ENCODE data around the gene GPR137.
A peak's percentile ranks its signal among the peaks of the same experiment; 100 is the strongest.

The GPR137 gene

DNA sequence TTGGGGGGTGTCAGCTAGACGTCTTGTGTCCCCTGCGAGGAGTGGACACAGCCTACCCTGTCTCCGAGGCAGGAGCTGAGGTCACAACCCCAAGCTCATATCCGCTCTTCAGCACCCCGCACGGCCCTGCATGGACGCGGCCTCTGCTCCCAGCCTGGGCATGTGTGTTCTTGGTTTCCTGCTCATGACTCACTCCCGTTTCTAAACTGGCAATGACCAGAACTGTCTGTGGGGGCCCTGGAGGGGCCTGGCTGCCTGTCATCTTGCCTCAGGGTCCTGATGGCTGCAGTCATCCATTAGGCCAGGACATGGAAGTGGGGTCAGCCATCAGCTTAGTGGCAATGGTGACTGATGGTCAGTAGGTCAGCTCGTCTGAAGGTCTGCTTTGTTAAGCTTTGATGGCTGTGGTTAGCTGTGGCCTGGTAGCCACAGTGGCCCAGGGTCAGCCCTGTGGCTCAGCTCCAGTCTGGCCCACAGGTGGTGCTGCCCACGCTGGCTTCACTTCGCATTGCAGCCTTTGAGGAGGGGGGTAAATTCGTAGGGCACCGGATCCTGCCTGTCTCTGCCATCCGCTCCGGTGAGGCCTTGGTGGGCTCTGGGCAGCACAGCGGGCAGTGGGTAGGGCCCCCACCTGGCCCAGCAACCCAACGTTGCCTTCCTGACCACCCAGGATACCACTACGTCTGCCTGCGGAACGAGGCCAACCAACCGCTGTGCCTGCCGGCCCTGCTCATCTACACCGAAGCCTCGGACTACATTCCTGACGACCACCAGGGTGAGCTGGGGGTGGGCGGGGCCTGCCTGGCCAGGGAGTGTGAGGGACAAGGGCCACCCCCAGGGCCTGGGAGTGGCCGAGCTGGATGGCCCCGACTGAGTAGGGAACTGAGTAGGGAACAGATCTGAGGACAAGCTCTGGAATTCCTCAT lies 22.4 kb upstream of the GPR137 start:
- DNase-seq (ENCODE audit: extremely low read depth in 1 of 2, low read depth in 1 of 2) = no peak

DNA sequence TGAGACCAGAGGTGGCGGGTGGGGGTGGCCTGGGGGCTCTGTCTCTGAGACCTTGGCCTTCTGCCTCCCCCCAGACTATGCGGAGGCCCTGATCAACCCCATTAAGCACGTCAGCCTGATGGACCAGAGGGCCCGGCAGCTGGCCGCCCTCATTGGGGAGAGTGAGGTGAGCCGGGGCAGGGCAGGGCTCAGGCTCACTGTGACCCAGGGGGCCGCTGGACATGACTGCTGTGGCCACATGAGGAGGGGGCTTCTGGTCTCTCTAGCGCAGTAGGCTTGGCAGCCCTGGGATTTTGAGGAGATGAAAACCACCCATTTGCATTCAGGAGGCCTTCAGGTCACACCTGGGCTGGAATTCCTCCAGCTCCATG lies 21.7 kb upstream of the GPR137 start:
- no peak for DNase-seq (ENCODE audit: extremely low read depth in 1 of 2, low read depth in 1 of 2)

DNA sequence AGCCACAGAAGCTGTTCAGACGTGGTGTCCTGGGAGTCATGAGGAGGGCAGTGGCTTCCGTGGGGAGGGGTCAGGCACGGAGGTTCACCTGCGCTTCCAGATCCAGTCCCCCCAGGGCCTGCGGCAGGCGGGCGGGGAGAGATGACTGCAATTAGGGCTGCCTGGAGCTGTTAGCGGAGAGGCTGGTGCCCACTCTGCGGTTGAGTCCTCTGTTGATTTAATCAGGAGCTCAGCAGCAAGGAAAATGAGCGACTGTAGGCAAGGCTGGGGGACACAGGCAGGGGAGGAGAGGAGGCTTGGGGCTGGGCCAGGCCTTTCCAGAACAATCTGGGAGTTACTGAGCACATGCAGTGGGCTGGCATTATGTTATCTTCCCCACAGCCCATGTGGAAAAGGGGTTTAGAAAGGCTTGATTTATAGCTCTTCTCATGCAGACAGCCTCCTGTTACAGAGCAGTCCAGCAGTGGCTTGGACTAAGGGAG lies 21.2 kb upstream of the GPR137 start:
- DNase-seq (ENCODE audit: extremely low read depth in 1 of 2, low read depth in 1 of 2) = no peak

DNA sequence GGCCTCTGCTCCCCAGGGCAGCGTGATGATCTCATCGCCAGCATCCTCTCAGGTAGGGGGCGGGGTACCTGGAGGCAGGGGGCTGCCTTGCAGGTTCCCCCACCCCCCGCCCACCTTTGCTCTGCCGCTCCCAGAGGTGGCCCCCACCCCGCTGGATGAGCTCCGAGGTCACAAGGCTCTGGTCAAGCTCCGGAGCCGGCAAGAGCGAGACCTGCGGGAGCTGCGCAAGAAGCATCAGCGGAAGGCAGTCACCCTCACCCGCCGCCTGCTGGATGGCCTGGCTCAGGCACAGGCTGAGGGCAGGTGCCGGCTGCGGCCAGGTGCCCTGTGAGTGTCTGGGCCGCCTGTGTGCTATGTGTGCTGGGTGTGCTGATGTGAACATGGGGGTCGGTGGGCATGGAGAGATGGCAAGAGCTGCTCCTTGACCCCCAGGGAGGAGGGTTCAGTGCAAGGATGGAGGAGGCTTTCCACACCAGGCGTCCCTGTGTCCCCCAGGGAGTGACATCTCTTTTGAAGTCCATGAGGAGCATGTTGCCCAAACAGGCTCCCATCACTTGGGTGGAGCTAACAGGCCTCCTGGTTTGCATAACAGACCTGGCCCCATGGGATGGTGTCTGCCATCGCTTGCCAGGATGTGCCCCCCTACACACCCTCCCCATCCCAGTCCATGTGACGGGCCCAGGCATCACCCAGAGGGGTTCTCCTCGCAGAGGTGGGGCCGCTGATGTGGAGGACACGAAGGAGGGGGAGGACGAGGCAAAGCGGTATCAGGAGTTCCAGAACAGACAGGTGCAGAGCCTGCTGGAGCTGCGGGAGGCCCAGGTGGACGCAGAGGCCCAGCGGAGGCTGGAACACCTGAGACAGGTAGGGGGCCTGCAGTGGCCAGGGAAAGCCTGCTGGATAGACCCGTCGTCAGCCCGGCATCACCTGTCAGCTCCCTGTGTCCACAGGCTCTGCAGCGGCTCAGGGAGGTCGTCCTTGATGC lies 20.2 kb upstream of the GPR137 start:
- DNase-seq (ENCODE audit: extremely low read depth in 1 of 2, low read depth in 1 of 2) = no peak

DNA sequence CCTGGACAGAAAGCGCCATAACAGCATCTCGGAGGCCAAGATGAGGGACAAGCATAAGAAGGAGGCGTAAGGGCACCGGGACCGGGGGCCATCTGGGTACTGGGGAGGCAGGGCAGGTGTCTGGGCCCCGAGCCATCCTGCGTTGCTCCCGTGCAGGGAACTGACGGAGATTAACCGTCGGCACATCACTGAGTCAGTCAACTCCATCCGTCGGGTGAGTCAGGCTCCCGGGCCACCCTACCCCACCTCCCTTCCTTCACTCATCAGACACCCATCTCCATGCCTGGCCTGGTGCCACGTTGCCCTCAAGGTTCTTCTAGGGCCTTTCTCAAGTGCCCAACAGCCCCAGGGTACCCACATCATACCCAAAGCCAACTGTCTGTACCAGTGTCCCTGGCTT lies 19.3 kb upstream of the GPR137 start:
- DNase-seq (ENCODE audit: extremely low read depth in 1 of 2, low read depth in 1 of 2) = no peak

DNA sequence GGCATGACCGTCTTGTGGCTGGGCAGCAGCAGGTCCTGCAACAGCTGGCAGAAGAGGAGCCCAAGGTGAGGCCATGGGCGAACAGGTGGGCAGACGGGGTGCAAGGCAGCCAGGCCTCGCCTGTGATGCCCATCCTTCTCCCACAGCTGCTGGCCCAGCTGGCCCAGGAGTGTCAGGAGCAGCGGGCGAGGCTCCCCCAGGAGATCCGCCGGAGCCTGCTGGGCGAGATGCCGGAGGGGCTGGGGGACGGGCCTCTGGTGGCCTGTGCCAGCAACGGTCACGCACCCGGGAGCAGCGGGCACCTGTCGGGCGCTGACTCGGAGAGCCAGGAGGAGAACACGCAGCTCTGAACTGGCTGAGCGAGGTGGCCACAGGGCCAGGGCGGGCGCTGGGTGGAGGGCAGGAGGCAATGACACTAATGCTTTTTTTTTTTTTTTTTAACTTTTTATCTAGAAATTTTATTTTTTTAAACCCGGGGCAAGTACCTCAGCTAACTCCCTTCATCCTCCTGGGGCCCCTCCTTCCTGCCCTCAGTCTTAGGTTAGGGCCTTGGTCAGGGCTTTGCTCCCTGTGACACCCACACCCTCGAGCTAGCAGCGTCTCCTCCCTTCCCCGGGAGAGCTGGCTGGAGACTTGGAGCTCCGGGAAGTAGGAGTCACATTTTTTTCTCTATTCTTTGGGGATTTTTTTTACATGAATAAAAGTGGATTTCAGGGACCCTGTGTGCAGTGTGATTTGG lies 18.3 kb upstream of the GPR137 start:
- DNase-seq (ENCODE audit: extremely low read depth in 1 of 2, low read depth in 1 of 2) = no peak

DNA sequence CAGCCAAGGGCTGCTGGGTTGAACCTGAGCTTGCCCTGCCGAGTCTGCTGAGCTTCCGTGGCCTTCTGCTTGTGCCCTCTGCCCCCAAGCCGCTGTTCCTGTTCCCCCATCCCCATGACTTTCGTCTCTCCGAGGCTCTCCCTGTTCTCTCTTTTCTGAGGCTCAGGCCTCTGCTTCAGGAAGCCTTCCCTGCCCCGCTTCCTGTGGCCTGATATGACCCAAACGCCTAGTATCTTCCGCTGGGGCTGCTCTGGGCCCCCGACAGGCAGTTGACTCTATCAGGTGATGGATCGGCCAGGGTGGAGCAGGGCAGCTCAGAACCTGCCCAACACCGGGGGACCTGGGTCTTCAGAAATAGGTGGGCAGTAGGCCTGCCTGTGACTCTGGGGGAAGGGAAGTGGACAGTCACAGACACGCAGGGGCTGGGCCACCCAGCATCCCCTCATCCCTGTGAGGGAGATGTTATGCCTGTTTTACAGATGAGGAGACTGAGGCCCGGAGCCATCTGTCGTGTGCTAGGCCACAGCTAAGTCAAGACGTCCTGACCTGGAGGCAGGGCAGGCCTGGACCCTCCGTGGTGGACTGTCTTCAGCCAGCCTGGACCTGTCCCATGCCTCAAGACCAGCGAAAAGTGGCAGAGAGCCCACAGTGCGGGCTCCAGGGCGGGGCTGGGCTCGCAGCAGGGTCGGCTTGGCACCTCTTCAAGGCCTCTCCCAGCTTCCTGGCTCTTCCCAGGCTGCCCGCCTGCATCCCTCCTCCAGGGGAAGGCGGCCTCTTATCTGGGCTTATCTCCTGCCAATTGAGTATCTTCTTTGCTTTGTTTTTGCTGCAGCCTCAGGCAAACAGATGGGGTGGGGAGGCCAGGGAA lies 17.4 kb upstream of the GPR137 start:
- DNase-seq (ENCODE audit: extremely low read depth in 1 of 2, low read depth in 1 of 2) = no peak

DNA sequence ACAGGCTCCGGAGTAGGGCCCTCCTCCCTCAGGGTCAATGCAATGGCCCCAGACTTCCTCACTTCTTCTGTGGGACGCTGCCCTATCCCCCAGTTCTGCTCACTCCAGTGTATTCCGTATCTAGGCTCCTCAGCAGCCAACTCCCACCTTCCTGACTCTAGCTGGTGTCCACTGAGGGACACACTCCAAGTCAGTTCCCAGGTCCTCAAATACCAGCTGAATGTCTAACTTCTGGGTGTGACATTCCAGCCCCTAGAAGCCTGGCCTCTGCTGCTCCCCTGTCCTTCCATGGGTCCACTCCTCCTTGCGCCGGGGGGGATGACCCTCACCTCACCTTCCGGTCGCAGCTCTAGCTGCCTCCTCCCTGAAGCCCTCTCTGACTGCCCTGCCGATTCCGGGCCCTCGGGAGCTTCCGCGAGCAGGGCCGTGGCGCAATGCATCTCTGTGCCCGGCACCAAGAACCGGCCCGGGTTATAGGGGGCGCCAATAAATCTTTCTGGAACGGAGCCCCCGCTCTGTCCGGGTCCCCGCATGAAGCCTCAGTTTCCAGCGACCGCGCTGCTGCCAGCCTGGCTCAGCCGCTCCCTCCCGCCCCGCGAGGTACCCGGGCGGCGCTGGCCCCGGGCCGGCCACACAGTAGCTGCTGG lies 16.6 kb upstream of the GPR137 start:
- DNase-seq (ENCODE audit: extremely low read depth in 1 of 2, low read depth in 1 of 2) = no peak

DNA sequence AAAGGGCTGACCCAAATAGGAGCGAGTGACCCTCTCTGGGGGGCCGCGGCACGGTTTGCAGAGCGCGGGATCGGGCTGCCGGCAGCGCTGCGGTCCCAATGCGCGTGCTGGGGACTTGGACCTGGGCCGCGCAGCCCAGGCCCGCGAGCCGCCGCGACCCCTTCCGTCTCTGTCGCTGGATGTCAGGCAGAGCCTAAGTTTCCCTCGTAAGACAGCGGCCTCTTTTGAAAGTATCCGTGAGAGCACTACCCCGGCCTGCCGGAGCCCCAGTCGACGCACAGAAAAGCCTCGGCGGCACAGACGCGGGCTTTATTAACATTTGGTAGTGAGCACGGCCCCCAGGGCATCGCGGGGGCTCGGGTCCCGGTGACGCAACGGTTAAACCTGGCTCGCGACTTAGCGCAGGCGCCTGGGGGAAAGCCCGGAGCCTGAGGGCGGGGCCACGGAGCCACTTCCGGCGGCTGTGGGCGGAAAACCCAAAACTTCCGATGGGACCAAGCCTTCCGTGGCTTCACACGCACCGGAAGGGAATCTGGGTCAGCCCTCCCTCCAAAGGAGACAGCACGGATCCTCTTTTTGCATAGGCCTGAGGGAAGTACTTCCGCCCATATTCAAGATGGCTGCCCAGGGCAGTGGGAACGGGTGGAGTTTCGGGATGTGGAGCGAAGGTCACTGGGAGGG lies 16.0 kb upstream of the GPR137 start:
- peak; percentile 90 to 95 for DNase-seq (ENCODE audit: extremely low read depth in 1 of 2, low read depth in 1 of 2)

DNA sequence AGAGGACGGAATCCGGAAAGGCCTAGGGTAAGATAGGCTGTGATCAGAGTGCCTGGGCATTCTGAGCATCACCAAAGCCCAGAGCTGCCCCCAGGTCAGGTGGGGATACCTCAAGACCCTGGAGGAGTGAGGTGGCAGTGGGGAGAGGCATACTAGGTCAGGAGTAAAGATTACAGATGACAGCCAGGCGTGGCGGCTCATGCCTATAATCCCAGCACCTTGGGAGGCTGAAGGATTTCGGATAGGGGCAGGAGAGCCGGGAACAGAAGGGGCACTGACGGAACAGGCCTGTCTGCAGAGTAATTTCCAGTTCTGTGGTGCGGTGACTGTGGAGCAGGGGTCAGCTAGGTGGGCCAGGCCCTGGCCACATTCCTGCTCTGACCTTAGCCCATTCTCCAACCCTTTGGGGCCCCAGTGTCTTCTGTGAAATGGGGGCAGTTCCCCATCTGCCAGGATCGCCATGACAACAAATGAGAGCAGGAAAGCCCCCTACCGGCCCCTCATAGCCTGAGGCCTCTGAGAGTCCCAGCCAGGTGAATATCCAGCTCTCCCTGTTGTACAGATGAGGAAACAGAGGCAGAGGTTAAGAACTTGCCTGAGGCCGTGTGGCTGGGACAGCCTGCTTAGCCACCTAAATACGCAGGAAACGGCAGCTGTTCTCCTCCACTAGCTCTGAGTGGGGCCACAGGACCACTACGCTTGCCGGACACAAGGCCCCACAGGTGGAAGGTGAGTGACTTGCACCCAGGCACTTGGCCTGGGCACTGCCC lies 10.4 kb upstream of the GPR137 start:
- no peak for DNase-seq (ENCODE audit: extremely low read depth in 1 of 2, low read depth in 1 of 2)

DNA sequence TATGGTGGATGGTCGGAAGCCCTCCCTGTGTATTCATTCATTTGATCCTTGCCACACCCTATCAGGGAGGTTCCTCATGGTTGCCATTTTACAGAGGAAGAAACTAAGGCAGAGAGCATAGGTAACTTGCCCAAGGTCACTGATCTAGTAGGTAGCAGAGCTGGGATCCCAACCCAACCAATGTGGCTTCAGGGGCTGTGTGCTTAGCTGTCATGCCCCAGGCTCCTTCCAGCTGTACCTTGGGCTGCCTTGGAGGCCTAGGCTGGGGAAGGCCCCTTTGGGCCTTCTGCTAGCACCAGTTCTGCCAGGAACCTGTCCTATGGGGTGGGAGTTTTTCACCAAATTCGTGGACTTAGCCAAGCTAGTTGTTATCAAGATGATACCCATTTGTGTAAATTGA lies 9.8 kb upstream of the GPR137 start:
- no peak for DNase-seq (ENCODE audit: extremely low read depth in 1 of 2, low read depth in 1 of 2)

DNA sequence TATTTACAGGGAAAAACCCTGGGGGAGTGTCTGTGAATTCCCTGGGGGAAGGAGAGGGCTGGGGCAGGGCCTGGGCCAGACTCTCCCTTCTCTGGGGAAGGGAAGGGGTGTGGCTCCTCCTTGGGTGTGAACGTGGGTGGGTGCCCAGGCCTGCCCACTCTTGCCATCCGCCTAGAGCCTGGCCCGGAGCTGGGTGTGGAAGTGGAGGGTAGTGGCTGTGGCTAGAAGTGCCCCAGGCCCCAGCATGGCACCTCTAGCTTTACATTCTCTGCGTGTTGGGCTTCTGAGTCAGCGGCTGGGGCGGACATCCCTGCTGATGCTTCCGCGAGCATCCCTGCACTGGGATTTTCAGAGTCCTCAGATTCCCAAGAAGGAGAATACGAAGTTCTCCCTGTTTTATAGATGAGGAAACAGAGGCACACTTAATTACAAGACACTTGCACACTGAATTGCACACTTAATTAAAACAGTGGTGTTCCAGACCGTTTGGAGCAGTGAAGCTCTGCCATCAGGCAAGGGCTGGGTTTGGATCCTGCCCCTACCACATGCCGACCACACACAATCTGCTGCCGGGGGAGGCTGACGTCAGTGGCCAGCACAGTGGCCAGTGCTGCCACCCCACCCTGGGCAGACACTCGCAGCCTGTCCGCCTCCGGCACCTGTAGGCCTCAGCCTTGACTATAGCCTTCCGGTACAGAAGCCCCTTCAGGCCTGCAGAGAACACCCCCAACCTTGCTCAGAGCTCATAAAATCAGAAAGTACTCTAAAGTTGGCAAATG lies 8.8 kb upstream of the GPR137 start:
- DNase-seq (ENCODE audit: extremely low read depth in 1 of 2, low read depth in 1 of 2) = no peak

DNA sequence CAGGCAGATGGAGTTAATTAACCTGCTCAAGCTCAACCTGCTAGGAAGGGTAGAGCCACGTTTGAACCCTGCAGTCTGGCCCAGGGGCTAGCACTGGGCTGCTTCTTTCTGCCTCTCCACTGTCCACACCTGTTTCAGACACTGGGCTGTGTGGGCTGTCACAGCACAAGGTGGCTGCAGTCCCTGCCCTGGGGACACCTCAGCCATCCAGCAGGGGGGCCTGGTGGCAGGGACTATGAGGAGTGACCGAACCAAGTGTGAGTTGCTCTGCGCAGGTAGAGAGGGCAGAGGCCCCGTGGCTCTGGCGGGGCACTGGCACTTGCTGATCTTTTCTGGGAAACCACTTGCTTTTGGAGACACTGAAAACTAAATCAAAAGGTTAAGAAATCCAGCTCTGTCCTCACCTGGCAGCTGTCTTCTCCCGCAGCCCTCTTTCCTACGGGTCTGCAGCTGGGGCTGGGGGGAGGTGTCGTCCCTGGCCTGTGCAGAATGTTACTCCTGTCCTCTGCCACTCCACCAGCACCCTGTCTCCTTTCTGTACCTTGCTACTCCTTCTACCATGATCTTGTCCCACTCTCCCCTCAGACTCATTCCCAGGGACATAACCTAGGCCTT lies 7.0 kb upstream of the GPR137 start:
- DNase-seq (ENCODE audit: extremely low read depth in 1 of 2, low read depth in 1 of 2) = no peak

DNA sequence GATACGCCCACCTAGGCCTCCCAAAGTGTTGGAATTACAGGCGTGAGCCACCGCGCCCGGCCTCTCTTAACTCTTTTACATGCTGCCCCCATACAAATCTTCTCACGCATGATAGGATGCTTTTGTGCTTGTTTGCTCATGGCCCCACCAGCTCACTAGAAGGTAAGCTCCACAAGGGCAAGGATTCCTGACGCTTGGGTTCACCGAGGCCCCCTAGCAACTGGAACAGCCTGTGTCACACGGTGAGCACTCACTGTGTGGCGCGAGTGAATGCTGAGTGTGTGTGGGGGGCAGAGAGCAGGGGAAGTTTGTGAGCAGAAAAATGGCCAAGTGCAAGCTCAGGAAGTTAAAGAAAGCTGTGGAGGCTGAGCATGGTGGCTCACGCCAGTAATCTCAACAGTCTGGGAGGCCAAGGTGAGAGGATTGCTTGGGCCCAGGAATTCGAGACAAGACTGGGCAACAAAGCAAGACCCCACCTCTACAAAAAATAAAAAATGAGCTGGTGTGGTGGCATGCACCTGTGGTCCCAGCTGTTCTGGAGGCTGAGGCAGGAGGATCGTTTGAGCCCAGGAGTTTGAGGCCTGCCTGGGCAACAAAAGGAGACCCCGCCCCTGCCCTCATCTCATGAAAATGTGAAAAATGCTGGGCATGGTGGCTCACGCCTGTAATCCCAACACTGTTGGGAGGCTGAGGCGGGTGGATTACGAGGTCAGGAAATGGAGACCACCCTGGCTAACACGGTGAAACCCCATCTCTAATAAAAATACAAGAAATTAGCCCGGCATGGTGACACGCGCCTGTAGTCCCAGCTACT lies 3.5 kb upstream of the GPR137 start:
- no peak for DNase-seq (ENCODE audit: extremely low read depth in 1 of 2, low read depth in 1 of 2)

DNA sequence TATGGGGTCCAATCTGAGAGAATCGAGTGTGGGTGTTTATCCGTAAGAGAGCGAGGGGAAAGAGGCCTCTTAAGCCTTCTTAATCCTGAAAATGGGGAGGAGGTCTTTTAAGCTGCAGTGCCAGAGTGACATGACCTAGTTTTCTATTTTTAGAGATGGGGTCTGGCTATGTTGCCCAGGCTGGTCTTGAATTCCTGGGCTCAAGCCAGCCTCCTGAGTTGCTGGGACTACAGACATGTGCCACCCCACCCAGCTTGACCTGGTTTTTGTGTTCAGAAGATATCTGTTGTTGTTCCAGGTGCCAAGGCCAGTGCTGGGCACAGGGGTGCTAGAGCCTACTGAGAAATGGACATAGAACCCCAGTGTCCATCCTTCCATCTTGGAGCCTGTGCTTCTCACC lies 2.6 kb upstream of the GPR137 start:
- no peak for DNase-seq (ENCODE audit: extremely low read depth in 1 of 2, low read depth in 1 of 2)
